Measurements from ENCODE around the gene PTPRD. TPM values are rescaled to one million over a fixed set of nuclear protein-coding genes. Genes with fewer than 3 reads are reported as not detected.

Gene PTPRD
- total and polyA plus RNA-seq, 2 donors (not counting 1 experiment from before 2014, with no cell fraction given), result 0.35 to 4.8 TPM

- Histone ChIP-seq H3K79me2 (ENCODE audit: control insufficient read depth, insufficient read depth, low read length) (no peaks in the 10 kb centered on the region), H3K9ac (ENCODE audit: insufficient read depth, low read length) (no peak overlapping the region), H3K36me3 (ENCODE audit: control insufficient read depth, insufficient read depth, low read length) (no peaks in the 10 kb centered on the region), H4K20me1 (ENCODE audit: control insufficient read depth, extremely low read depth, insufficient read depth, low read length) (no peaks in the 10 kb centered on the region), H3K4me2 (ENCODE audit: extremely low read depth, insufficient read depth, low read length) (no peak overlapping the region), H3K4me1 (ENCODE audit: control insufficient read depth, extremely low read depth, insufficient read depth, low read length) (no peaks in the 10 kb centered on the region), H3K9me3 (ENCODE audit: control insufficient read depth, insufficient read depth, low read depth, low read length) (no peaks in the 10 kb centered on the region), H3K4me3 (replicated peaks in 1 of 4; ENCODE audit: control extremely low read depth in 1 of 4, insufficient read depth in 1 of 4, low read depth in 3 of 4, low read length in 4 of 4) (no peak overlapping the region), H3K27me3 (ENCODE audit: control insufficient read depth, insufficient read depth, low read length) (no peaks in the 10 kb centered on the region), H2AFZ (ENCODE audit: low read length) (no peak overlapping the region), H3K27ac (ENCODE audit: insufficient read depth, low read length) (no peak overlapping the region)
- no peak for DNase-seq (ENCODE audit: low read depth in 2 of 2)
- TF ChIP-seq CTCF (conservative IDR thresholded peaks at IDR 0.05 in 1 of 2, IDR thresholded peaks at IDR 0.05 in 1 of 2; ENCODE audit: low read depth in 1 of 2, low read length in 2 of 2) (no peak), EZH2 (IDR thresholded peaks at IDR 0.05; ENCODE audit: low read length, missing control alignments) (no peak)
Measured at GRCh38 chr9:9499546-9499945, 1113.3 kb downstream of the PTPRD start.

- H3K36me3 ChIP-seq (ENCODE audit: control insufficient read depth, insufficient read depth, low read length), result no peaks in the 10 kb centered on the region
- H3K9me3 ChIP-seq (ENCODE audit: control insufficient read depth, insufficient read depth, low read depth, low read length), result no peaks in the 10 kb centered on the region
- no peaks in the 10 kb centered on the region for H3K27me3 ChIP-seq (ENCODE audit: control insufficient read depth, insufficient read depth, low read length)
- H2AFZ ChIP-seq (ENCODE audit: low read length), result no peak overlapping the region
- TF ChIP-seq EZH2 (IDR thresholded peaks at IDR 0.05; ENCODE audit: low read length, missing control alignments) (no peak), CTCF (conservative IDR thresholded peaks at IDR 0.05 in 1 of 2, IDR thresholded peaks at IDR 0.05 in 1 of 2; ENCODE audit: low read depth in 1 of 2, low read length in 2 of 2) (no peak)
- no peak for DNase-seq (ENCODE audit: low read depth in 2 of 2)
- no peak overlapping the region for H3K27ac ChIP-seq (ENCODE audit: insufficient read depth, low read length)
- H3K4me2 ChIP-seq (ENCODE audit: extremely low read depth, insufficient read depth, low read length), result no peak overlapping the region
- no peak overlapping the region for H3K4me3 ChIP-seq (replicated peaks in 1 of 4; ENCODE audit: control extremely low read depth in 1 of 4, insufficient read depth in 1 of 4, low read depth in 3 of 4, low read length in 4 of 4)
- no peaks in the 10 kb centered on the region for H4K20me1 ChIP-seq (ENCODE audit: control insufficient read depth, extremely low read depth, insufficient read depth, low read length)
- no peaks in the 10 kb centered on the region for H3K79me2 ChIP-seq (ENCODE audit: control insufficient read depth, insufficient read depth, low read length)
- no peaks in the 10 kb centered on the region for H3K4me1 ChIP-seq (ENCODE audit: control insufficient read depth, extremely low read depth, insufficient read depth, low read length)
- no peak overlapping the region for H3K9ac ChIP-seq (ENCODE audit: insufficient read depth, low read length)
Measured at GRCh38 chr9:9498846-9499245, 1114.0 kb downstream of the PTPRD start.

- TF ChIP-seq EZH2 (IDR thresholded peaks at IDR 0.05; ENCODE audit: low read length, missing control alignments) (no peak), CTCF (conservative IDR thresholded peaks at IDR 0.05 in 1 of 2, IDR thresholded peaks at IDR 0.05 in 1 of 2; ENCODE audit: low read depth in 1 of 2, low read length in 2 of 2) (no peak)
- Histone ChIP-seq H3K4me3 (replicated peaks in 1 of 4; ENCODE audit: control extremely low read depth in 1 of 4, insufficient read depth in 1 of 4, low read depth in 3 of 4, low read length in 4 of 4) (no peak overlapping the region), H2AFZ (ENCODE audit: low read length) (no peak overlapping the region), H3K9me3 (ENCODE audit: control insufficient read depth, insufficient read depth, low read depth, low read length) (no peaks in the 10 kb centered on the region), H3K27me3 (ENCODE audit: control insufficient read depth, insufficient read depth, low read length) (no peaks in the 10 kb centered on the region), H3K4me2 (ENCODE audit: extremely low read depth, insufficient read depth, low read length) (no peak overlapping the region), H3K9ac (ENCODE audit: insufficient read depth, low read length) (no peak overlapping the region), H3K27ac (ENCODE audit: insufficient read depth, low read length) (no peak overlapping the region), H3K79me2 (ENCODE audit: control insufficient read depth, insufficient read depth, low read length) (no peaks in the 10 kb centered on the region), H3K4me1 (ENCODE audit: control insufficient read depth, extremely low read depth, insufficient read depth, low read length) (no peaks in the 10 kb centered on the region), H4K20me1 (ENCODE audit: control insufficient read depth, extremely low read depth, insufficient read depth, low read length) (no peaks in the 10 kb centered on the region), H3K36me3 (ENCODE audit: control insufficient read depth, insufficient read depth, low read length) (no peaks in the 10 kb centered on the region)
- DNase-seq (ENCODE audit: low read depth in 2 of 2), result no peak
Measured at GRCh38 chr9:9498128-9498527, 1114.7 kb downstream of the PTPRD start.

Data from fibroblast of lung (primary cell).